ENCODE data around the gene ANTXRL. TPM values are rescaled to one million over a fixed set of nuclear protein-coding genes. Genes with fewer than 3 reads are reported as not detected.
"Not testable (repeated sequence)": the region's sequence is repeated elsewhere in the genome, so short reads cannot be mapped to it uniquely, and the experiment has no call there.

Gene ANTXRL
- polyA plus RNA-seq, 5 donors, result not detected

GRCh38 chr10:46293832-46294640, 7.2 kb downstream of the ANTXRL start:
- DNase-seq, result no peak

GRCh38 chr10:46294641-46295220, 7.9 kb downstream of the ANTXRL start:
- DNase-seq, result no peak

GRCh38 chr10:46295350-46296010, 8.7 kb downstream of the ANTXRL start:
- DNase-seq, result not testable (repeated sequence)

GRCh38 chr10:46296086-46296485, 9.3 kb downstream of the ANTXRL start:
- DNase-seq, result not testable (repeated sequence)

GRCh38 chr10:46296641-46297141, 9.9 kb downstream of the ANTXRL start:
- no peak for DNase-seq

- no peak for DNase-seq
These were observed 10.8 kb downstream of the ANTXRL start for GRCh38 chr10:46297406-46298204.

- DNase-seq, result no peak
These were observed 11.9 kb downstream of the ANTXRL start for GRCh38 chr10:46298477-46299285.

- no peak for DNase-seq
These were observed 12.4 kb downstream of the ANTXRL start for GRCh38 chr10:46299286-46299535.

GRCh38 chr10:46299536-46300369, 13.0 kb downstream of the ANTXRL start:
- no peak for DNase-seq

GRCh38 chr10:46300370-46300711, 13.5 kb downstream of the ANTXRL start:
- not testable (repeated sequence) for DNase-seq

GRCh38 chr10:46301056-46301645, 14.4 kb downstream of the ANTXRL start:
- no peak for DNase-seq

- DNase-seq, result no peak
These were observed 15.1 kb downstream of the ANTXRL start for GRCh38 chr10:46301721-46302479.

GRCh38 chr10:46302765-46303352, 16.1 kb downstream of the ANTXRL start:
- not testable (repeated sequence) for DNase-seq

GRCh38 chr10:46304062-46304461, 17.3 kb downstream of the ANTXRL start:
- no peak for DNase-seq

- not testable (repeated sequence) for DNase-seq
These were observed 17.9 kb downstream of the ANTXRL start for GRCh38 chr10:46304671-46305070.

GRCh38 chr10:46305079-46305818, 18.5 kb downstream of the ANTXRL start:
- DNase-seq, result no peak

- no peak for DNase-seq
These were observed 19.2 kb downstream of the ANTXRL start for GRCh38 chr10:46305986-46306385.
